Measurements from ENCODE around the gene PHF8. TPM values are rescaled to one million over a fixed set of nuclear protein-coding genes. Genes with fewer than 3 reads are reported as not detected.
A peak's percentile ranks its signal among the peaks of the same experiment; 100 is the strongest.

The PHF8 gene
- total RNA-seq, 4 donors from 2014 or later = 34.9 to 63.1 (median 60.5) TPM

DNA sequence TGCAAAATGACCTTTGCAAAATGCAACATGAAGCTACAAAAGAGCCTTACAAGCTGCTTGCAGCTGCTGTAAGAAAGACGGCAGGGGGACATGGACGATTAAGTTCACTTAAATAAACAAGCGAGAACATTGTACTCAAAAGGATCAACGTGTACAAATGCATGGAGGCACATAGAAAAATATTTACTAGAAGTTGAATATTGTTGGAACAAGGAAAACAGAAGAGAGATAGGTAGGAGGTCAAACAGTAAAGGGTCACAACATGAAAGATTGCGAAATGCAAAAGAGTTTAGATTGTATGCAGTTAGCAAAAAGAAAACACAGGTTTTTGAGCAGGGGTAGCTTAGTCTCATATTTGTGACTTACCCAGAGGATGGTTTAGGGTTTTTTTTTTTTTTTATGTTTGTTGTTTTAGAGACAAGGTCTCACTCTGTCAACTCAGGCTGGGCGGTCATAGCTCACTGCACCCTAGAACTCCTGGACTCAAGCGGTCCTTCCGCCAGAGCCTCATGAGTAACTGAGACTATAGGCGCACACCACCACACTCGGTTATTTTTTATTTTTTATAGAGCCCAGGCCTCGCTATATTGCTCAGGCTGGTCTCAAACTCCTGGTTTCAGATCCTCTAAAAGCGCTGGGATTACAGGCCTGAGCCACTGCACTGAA, 1.4 kb upstream of the PHF8 start:
- Histone ChIP-seq H3K27ac (peak overlapping the region in 1 of 4 donors; percentile 65), H3K4me1 (peaks cover 0 to 15% (median 0%) of the 10 kb centered on the region in 4 donors), H3K9me3 (no peaks in the 10 kb centered on the region), H3K27me3 (no peaks in the 10 kb centered on the region), H3K36me3 (peaks cover 0 to 4% (median 0%) of the 10 kb centered on the region in 3 donors), H3K4me3 (no peak overlapping the region)
- 78 to 84% methylated on average over 12 of the region's 12 CpGs for WGBS, 2 donors
- TF ChIP-seq EP300 (IDR thresholded peaks at IDR 0.05) (no peak), POLR2A (IDR thresholded peaks at IDR 0.05) (no peak)
- TF ChIP-seq, protein P1, sequence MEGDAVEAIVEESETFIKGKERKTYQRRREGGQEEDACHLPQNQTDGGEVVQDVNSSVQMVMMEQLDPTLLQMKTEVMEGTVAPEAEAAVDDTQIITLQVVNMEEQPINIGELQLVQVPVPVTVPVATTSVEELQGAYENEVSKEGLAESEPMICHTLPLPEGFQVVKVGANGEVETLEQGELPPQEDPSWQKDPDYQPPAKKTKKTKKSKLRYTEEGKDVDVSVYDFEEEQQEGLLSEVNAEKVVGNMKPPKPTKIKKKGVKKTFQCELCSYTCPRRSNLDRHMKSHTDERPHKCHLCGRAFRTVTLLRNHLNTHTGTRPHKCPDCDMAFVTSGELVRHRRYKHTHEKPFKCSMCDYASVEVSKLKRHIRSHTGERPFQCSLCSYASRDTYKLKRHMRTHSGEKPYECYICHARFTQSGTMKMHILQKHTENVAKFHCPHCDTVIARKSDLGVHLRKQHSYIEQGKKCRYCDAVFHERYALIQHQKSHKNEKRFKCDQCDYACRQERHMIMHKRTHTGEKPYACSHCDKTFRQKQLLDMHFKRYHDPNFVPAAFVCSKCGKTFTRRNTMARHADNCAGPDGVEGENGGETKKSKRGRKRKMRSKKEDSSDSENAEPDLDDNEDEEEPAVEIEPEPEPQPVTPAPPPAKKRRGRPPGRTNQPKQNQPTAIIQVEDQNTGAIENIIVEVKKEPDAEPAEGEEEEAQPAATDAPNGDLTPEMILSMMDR (IDR thresholded peaks at IDR 0.05) = no peak
- DNase-seq (ENCODE audit: low spot score in 2 of 2) = no peak

DNA sequence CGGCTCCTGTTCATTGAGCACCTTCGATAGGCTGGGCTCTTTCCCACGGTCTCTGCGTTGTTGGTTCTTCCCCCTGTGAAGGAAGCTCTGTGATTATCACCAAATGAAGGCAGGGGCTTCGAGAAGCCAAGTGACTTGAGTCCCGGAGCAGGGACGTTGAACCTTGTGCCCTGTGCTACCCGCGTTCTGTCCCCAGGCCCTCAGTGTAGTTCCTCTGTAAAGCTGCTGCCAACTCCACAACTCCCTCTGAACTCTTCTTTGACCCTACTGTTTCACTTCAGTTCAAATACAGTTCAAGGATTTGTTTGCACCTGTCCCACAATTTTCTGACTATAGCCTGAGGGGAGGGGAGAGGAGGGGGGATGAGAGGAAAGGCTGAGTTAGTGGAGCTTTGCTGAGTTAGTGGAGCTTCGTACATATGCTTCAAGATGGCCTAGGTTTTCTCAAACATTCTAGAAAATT, 635 bp upstream of the PHF8 start:
- peaks cover 0 to 15% (median 0%) of the 10 kb centered on the region in 4 donors for H3K4me1 ChIP-seq
- no peaks in the 10 kb centered on the region for H3K9me3 ChIP-seq
- H3K27me3 ChIP-seq = no peaks in the 10 kb centered on the region
- WGBS, 2 donors = 13 to 44% methylated on average over 8 to 10 of the region's 10 CpGs
- peaks cover 0 to 12% (median 0%) of the 10 kb centered on the region in 3 donors for H3K36me3 ChIP-seq
- H3K27ac ChIP-seq = peak overlapping the region; percentile 65 to 97 (median 93)
- DNase-seq (ENCODE audit: low spot score in 2 of 2) = no peak
- TF ChIP-seq EP300 (IDR thresholded peaks at IDR 0.05) (no peak), POLR2A (IDR thresholded peaks at IDR 0.05) (no peak)
- TF ChIP-seq, protein P1 (IDR thresholded peaks at IDR 0.05) = no peak
- H3K4me3 ChIP-seq = peak overlapping the region; percentile 41 to 80 (median 60)

DNA sequence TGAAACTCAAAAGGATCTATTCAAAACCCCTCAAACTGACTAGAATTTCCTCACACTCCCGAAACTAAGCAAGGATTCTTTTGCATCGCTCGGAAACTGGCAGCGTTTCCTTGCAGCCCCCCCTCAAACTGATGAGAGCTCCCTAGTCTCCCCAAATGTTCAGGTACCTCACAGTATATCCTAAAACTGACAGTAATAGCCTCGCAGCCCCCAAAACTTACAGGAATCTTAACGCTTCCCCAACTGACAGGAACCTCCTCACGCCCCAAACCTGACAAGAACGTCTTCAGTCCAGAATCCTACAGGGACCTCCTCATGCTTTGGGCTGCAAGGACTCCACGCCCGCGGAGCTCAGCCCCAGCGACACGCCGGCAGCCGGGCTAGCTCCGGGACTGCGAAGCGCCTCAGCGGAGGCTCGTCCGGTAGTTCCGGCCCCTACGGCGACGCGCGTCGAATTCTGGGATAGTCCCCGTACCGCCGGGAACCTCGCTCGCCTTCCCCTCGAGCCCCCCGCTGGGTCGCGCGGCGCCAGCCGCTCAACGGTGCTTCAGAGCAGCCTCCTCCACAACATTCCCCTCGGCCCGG, 640 bp downstream of the PHF8 start:
- Histone ChIP-seq H3K9me3 (no peaks in the 10 kb centered on the region), H3K27me3 (no peaks in the 10 kb centered on the region), H3K27ac (peak overlapping the region; percentile 52 to 97 (median 93)), H3K36me3 (peaks cover 0 to 15% (median 0%) of the 10 kb centered on the region in 3 donors), H3K4me3 (peak overlapping the region; percentile 49 to 94 (median 75)), H3K4me1 (peaks cover 0 to 15% (median 0%) of the 10 kb centered on the region in 4 donors)
- DNase-seq (ENCODE audit: low spot score in 2 of 2) = peak in 1 of 2 donors; percentile 4
- TF ChIP-seq POLR2A (IDR thresholded peaks at IDR 0.05) (no peak), EP300 (IDR thresholded peaks at IDR 0.05) (no peak)
- TF ChIP-seq, protein P1 (IDR thresholded peaks at IDR 0.05) = no peak
- WGBS, 2 donors = 0 to 52% methylated on average over 5 to 43 of the region's 43 CpGs

DNA sequence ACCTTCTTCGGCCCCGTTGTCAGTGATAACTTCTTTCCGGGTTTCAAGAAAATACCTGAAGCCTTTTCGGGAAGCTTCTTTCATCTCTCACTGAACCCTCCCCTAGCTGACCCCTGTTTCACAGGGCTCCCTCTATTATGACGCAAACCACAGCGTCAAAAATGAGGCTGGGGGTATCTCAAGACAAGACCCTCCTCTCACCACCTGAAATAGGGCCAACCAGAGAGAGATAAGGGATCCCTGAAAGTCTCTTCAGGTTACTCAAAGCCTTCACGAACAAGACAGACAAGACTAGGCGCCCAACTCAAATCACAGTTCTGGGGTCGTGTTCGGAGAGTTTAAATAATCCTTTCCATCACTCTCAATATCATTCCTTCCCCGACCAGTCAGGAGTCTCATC, 1.2 kb downstream of the PHF8 start:
- Histone ChIP-seq H3K9me3 (no peaks in the 10 kb centered on the region), H3K27ac (peak overlapping the region; percentile 52 to 97 (median 93)), H3K4me3 (peak overlapping the region; percentile 49 to 94 (median 75)), H3K4me1 (peaks cover 0 to 15% (median 0%) of the 10 kb centered on the region in 4 donors), H3K27me3 (no peaks in the 10 kb centered on the region), H3K36me3 (peaks cover 0 to 15% (median 0%) of the 10 kb centered on the region in 3 donors)
- TF ChIP-seq EP300 (IDR thresholded peaks at IDR 0.05) (no peak), POLR2A (IDR thresholded peaks at IDR 0.05) (no peak)
- TF ChIP-seq, protein P1 (IDR thresholded peaks at IDR 0.05) = no peak
- DNase-seq (ENCODE audit: low spot score in 2 of 2) = no peak
- WGBS, 2 donors = 0 to 46% methylated on average over 11 of the region's 11 CpGs

DNA sequence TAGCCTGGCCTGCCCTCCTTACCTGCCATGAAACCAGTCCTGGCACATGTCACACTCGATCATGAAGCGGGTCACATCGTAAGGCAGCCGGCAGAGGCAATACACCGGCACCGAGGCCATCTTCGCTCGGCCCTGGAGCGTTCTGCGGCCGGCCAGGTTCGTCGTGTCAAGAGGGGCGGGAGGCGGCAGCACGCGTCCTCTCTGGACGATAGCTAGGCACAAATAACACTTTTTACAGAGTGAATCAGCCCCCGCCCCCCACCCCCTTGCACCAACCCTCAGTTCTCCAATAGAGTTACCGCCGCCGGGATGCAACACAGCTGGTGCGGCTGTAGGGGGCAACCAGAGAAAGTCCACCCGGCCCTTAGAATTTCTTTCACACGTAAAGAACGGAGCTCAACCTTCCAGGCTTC, 1.7 kb downstream of the PHF8 start:
- peak in 1 of 2 donors; percentile 18 for DNase-seq (ENCODE audit: low spot score in 2 of 2)
- peak overlapping the region in 3 of 4 donors; percentile 91 to 97 (median 95) for H3K27ac ChIP-seq
- WGBS, 2 donors = 0 to 63% methylated on average over 5 to 25 of the region's 26 CpGs

More for the DNA sequence above, 1.7 kb downstream of the PHF8 start:
- H3K4me3 ChIP-seq = peak overlapping the region; percentile 49 to 94 (median 75)
- no peak for TF ChIP-seq POLR2A (IDR thresholded peaks at IDR 0.05)
- no peak for TF ChIP-seq EP300 (IDR thresholded peaks at IDR 0.05)
- TF ChIP-seq, protein P1 (IDR thresholded peaks at IDR 0.05) = peak in 3 of 5 experiments; percentile 19 to 32 (median 28)
- no peaks in the 10 kb centered on the region for H3K9me3 ChIP-seq
- no peaks in the 10 kb centered on the region for H3K27me3 ChIP-seq
- H3K4me1 ChIP-seq = peaks cover 0 to 15% (median 0%) of the 10 kb centered on the region in 4 donors
- H3K36me3 ChIP-seq = peaks cover 0 to 15% (median 0%) of the 10 kb centered on the region in 3 donors

Data from tibial nerve (tissue), 4 donors.